HG03439 (cell line): ENCODE results near the gene DIAPH3.

ENCODE experiments used
- ATAC-seq: cut with Tn5 transposase; IDR thresholded peaks from one replicate; pipeline ENCODE4 v1.9.1; 2021; ENCODE audit warnings: mild to moderate bottlenecking, moderate library complexity; ENCODE audit not compliant: unreplicated experiment

DIAPH3 gene

GRCh38 chr13:59641261-59641660 is 522.5 kb downstream of the DIAPH3 start:
- no peak for ATAC-seq

- ATAC-seq: no peak
Observed at GRCh38 chr13:59638404-59638803, 525.3 kb downstream of the DIAPH3 start.

- ATAC-seq: no peak
Observed at GRCh38 chr13:59635589-59635988, 528.1 kb downstream of the DIAPH3 start.

GRCh38 chr13:59633290-59633689 is 530.4 kb downstream of the DIAPH3 start:
- ATAC-seq: no peak

- ATAC-seq: no peak
Observed at GRCh38 chr13:59631271-59631670, 532.5 kb downstream of the DIAPH3 start.

- ATAC-seq: no peak
Observed at GRCh38 chr13:59625111-59625510, 538.6 kb downstream of the DIAPH3 start.

GRCh38 chr13:59623206-59623915 is 540.4 kb downstream of the DIAPH3 start:
- no peak for ATAC-seq

- ATAC-seq: no peak
Observed at GRCh38 chr13:59621773-59622172, 542.0 kb downstream of the DIAPH3 start.
